Trophoblast cell (in vitro differentiated cells and primary cell): Measurements from ENCODE around the gene CACNA2D1.

Source experiments
- DNase-seq, 2 donors: peaks; one replicate each; pipeline ENCODE4 v3.0.0-alpha.2; 2016
- H2AFZ ChIP-seq: 2 replicates; pipeline ENCODE4 v1.6.1; 2013; ENCODE audit warnings: low read length, moderate library complexity, mild to moderate bottlenecking; ENCODE audit not compliant: insufficient read depth, poor library complexity
- H2AK5ac ChIP-seq: 2 replicates; pipeline ENCODE4 v1.6.1; 2013; ENCODE audit warnings: mild to moderate bottlenecking, low read length
- H2BK120ac ChIP-seq: 2 replicates; pipeline ENCODE4 v1.6.1; 2013; ENCODE audit warnings: low read length, mild to moderate bottlenecking, moderate library complexity; ENCODE audit not compliant: insufficient read depth, poor library complexity
- H2BK12ac ChIP-seq: 2 replicates; pipeline ENCODE4 v1.6.1; 2013; ENCODE audit warnings: mild to moderate bottlenecking, low read length, moderate library complexity
- H2BK5ac ChIP-seq: 2 replicates; pipeline ENCODE4 v1.6.1; 2013; ENCODE audit warnings: low read length, low read depth, moderate library complexity, mild to moderate bottlenecking; ENCODE audit not compliant: poor library complexity
- H3K14ac ChIP-seq: 2 replicates; pipeline ENCODE4 v1.6.1; 2013; ENCODE audit warnings: mild to moderate bottlenecking, low read length
- H3K18ac ChIP-seq: 2 replicates; pipeline ENCODE4 v1.6.1; 2013; ENCODE audit warnings: mild to moderate bottlenecking, low read length
- H3K23ac ChIP-seq: 2 replicates; pipeline ENCODE4 v1.6.1; 2013; ENCODE audit warnings: low read length
- H3K27ac ChIP-seq: 2 replicates; pipeline ENCODE4 v1.5.1; 2013; ENCODE audit warnings: low read depth, mild to moderate bottlenecking, inconsistent platforms, low read length, moderate library complexity
- H3K27me3 ChIP-seq: 2 replicates; pipeline ENCODE4 v1.6.1; 2013; ENCODE audit warnings: inconsistent platforms, mild to moderate bottlenecking, low read length, moderate library complexity; ENCODE audit not compliant: insufficient read depth
- H3K36me3 ChIP-seq, 2 experiments: 1 replicate in 1 of 2; 2 replicates in 1 of 2; pipeline ENCODE4 v1.6.1; 2013; ENCODE audit warnings: low read length in 2 of 2, mild to moderate bottlenecking in 2 of 2, moderate library complexity in 1 of 2; ENCODE audit not compliant: insufficient read depth in 2 of 2, control insufficient read depth in 1 of 2
- H3K4ac ChIP-seq: 2 replicates; pipeline ENCODE4 v1.6.1; 2013; ENCODE audit warnings: low read depth, mild to moderate bottlenecking, low read length, moderate library complexity
- H3K4me1 ChIP-seq, 2 experiments: 1 replicate in 1 of 2; 2 replicates in 1 of 2; pipeline ENCODE4 v1.6.1; 2013; ENCODE audit warnings: low read length in 2 of 2, mild to moderate bottlenecking in 2 of 2, moderate library complexity in 1 of 2; ENCODE audit not compliant: insufficient read depth in 2 of 2, control insufficient read depth in 1 of 2
- H3K4me2 ChIP-seq: 2 replicates; pipeline ENCODE4 v1.6.1; 2013; ENCODE audit warnings: inconsistent platforms, mild to moderate bottlenecking, low read length, moderate library complexity
- H3K4me3 ChIP-seq: 2 replicates; pipeline ENCODE4 v1.5.1; 2013; ENCODE audit warnings: mild to moderate bottlenecking, low read depth, low read length, inconsistent platforms
- H3K79me1 ChIP-seq: one replicate; pipeline ENCODE4 v1.6.1; 2013; ENCODE audit warnings: low read length
- H3K79me2 ChIP-seq: 2 replicates; pipeline ENCODE4 v1.6.1; 2013; ENCODE audit warnings: low read length, mild to moderate bottlenecking; ENCODE audit not compliant: control insufficient read depth, insufficient read depth, poor library complexity
- H3K9ac ChIP-seq: 2 replicates; pipeline ENCODE4 v1.6.1; 2013; ENCODE audit warnings: mild to moderate bottlenecking, low read length
- H3K9me3 ChIP-seq: 2 replicates; pipeline ENCODE4 v1.6.1; 2013; ENCODE audit warnings: low read depth, mild to moderate bottlenecking, control low read depth, inconsistent platforms, low read length; ENCODE audit not compliant: insufficient read depth
- H4K12ac ChIP-seq: 2 replicates; pipeline ENCODE4 v1.6.1; 2013; ENCODE audit warnings: low read depth, mild to moderate bottlenecking, low read length, moderate library complexity
- H4K8ac ChIP-seq: 2 replicates; pipeline ENCODE4 v1.6.1; 2013; ENCODE audit warnings: low read depth, mild to moderate bottlenecking, low read length, moderate library complexity
- H4K91ac ChIP-seq: one replicate; pipeline ENCODE4 v1.6.1; 2013; ENCODE audit warnings: low read depth, mild to moderate bottlenecking, low read length, moderate library complexity
- WGBS: extraction: QIAGEN DNeasy Blood & Tissue Kit; methylation state at CpG from one replicate; pipeline ENCODE4 v1.1.7; 2013; ENCODE audit warnings: missing lambda C conversion rate; ENCODE audit not compliant: insufficient read length, insufficient coverage; ENCODE audit errors: extremely low coverage; 5-methylcytosine and 5-hydroxymethylcytosine counted together

The CACNA2D1 gene

GRCh38 chr7:82417898-82418297 is 25.7 kb downstream of the CACNA2D1 start:
- Histone ChIP-seq H3K9ac (no peak overlapping the region), H4K91ac (no peak overlapping the region), H3K27me3 (no peaks in the 10 kb centered on the region), H3K4me1 (no peaks in the 10 kb centered on the region), H3K27ac (no peak overlapping the region), H4K12ac (no peak overlapping the region), H2AFZ (no peak overlapping the region), H2BK120ac (no peak overlapping the region), H3K79me1 (no peaks in the 10 kb centered on the region), H3K4ac (no peak overlapping the region), H3K9me3 (no peaks in the 10 kb centered on the region), H2BK5ac (no peak overlapping the region), H3K18ac (no peak overlapping the region), H3K36me3 (no peaks in the 10 kb centered on the region), H3K14ac (no peak overlapping the region), H2AK5ac (no peak overlapping the region), H3K4me2 (no peak overlapping the region), H3K79me2 (no peaks in the 10 kb centered on the region), H4K8ac (no peak overlapping the region), H3K4me3 (no peak overlapping the region), H2BK12ac (no peak overlapping the region), H3K23ac (no peak overlapping the region)
- DNase-seq: no peak
- WGBS: no CpG with 5 or more reads among the region's 1 CpG

DNA sequence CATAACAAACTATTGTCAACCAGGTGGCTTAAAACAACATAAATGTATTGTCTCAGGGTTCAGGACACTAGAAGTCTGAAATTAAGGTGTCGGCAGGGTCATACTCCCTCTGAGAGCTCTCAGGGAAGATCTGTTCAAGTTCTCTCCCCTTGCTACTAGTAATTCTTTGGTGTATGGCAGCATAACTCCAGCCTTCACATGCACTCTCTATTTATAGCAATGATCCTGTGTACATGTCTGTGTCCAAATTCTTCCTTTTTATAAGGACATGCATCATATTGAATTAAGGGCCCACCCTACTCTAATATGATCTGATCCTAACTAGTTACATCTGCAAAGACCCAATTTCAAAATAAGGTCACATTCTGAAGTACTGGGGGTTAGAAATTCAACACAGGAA is 27.2 kb downstream of the CACNA2D1 start:
- Histone ChIP-seq H3K79me2 (no peaks in the 10 kb centered on the region), H2BK12ac (no peak overlapping the region), H2BK120ac (no peak overlapping the region), H2AK5ac (no peak overlapping the region), H3K27ac (no peak overlapping the region), H4K8ac (no peak overlapping the region), H3K23ac (no peak overlapping the region), H3K4me2 (no peak overlapping the region), H3K18ac (no peak overlapping the region), H3K36me3 (no peaks in the 10 kb centered on the region), H3K27me3 (no peaks in the 10 kb centered on the region), H3K4me3 (no peak overlapping the region), H2AFZ (no peak overlapping the region), H3K9me3 (no peaks in the 10 kb centered on the region), H3K4ac (no peak overlapping the region), H4K12ac (no peak overlapping the region), H3K14ac (no peak overlapping the region), H3K79me1 (no peaks in the 10 kb centered on the region), H4K91ac (no peak overlapping the region), H3K9ac (no peak overlapping the region), H3K4me1 (no peaks in the 10 kb centered on the region), H2BK5ac (no peak overlapping the region)
- DNase-seq: no peak
- no CpG with 5 or more reads among the region's 1 CpG for WGBS

DNA sequence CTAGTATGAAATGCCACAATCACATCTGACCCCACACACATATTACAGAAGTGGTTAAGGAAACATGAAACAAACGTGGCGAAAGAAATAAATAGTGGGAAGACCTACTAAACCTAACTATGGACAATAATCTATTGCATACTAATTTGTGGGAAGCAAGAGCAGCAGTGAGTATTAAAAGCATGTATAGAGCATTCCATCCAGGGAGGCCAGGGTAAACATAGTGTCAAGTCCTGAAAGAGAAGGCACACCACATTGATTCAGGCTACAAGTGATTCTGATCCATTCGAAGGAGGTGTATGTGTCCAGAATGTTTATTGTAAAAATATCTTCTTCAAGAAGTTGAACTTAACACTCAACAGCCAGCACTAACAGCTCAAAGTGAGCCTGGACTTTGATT is 29.2 kb downstream of the CACNA2D1 start:
- no peak overlapping the region for H3K14ac ChIP-seq
- H3K9me3 ChIP-seq: no peaks in the 10 kb centered on the region
- H3K4ac ChIP-seq: no peak overlapping the region
- no peak for DNase-seq
- no peak overlapping the region for H2BK5ac ChIP-seq
- H4K12ac ChIP-seq: no peak overlapping the region
- H2BK120ac ChIP-seq: no peak overlapping the region
- H3K27me3 ChIP-seq: no peaks in the 10 kb centered on the region
- no peak overlapping the region for H3K18ac ChIP-seq
- H3K79me1 ChIP-seq: no peaks in the 10 kb centered on the region
- no peak overlapping the region for H2AK5ac ChIP-seq
- no peak overlapping the region for H3K4me3 ChIP-seq
- H3K4me2 ChIP-seq: no peak overlapping the region
- no peaks in the 10 kb centered on the region for H3K79me2 ChIP-seq
- H4K8ac ChIP-seq: no peak overlapping the region
- no peak overlapping the region for H3K9ac ChIP-seq
- WGBS: no CpG with 5 or more reads among the region's 3 CpGs
- H2BK12ac ChIP-seq: no peak overlapping the region
- H3K23ac ChIP-seq: no peak overlapping the region
- no peak overlapping the region for H3K27ac ChIP-seq
- H2AFZ ChIP-seq: no peak overlapping the region
- no peak overlapping the region for H4K91ac ChIP-seq
- no peaks in the 10 kb centered on the region for H3K36me3 ChIP-seq
- no peaks in the 10 kb centered on the region for H3K4me1 ChIP-seq

DNA sequence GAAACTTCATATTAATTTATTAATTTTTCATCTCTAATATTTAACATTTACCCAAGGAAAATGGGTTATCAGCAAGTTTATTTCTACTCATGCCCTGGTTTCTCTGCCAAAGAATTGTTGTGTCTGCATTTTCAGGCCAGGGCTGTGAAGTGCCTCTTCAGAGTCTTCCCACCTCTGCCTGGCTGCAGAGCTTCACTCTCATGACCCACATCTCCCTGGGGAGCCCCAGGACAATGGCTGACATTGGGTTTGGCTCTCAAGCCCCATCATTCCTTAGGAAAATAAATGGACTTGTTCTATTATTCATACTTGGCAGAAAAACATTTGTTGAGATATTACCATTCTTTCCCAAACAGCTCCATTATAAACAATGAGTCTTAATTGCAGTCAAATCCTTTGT is 30.3 kb downstream of the CACNA2D1 start:
- H3K4me1 ChIP-seq: no peaks in the 10 kb centered on the region
- H2BK12ac ChIP-seq: no peak overlapping the region
- H3K4me2 ChIP-seq: no peak overlapping the region
- no peak overlapping the region for H3K27ac ChIP-seq
- no peaks in the 10 kb centered on the region for H3K36me3 ChIP-seq
- H3K27me3 ChIP-seq: no peaks in the 10 kb centered on the region
- no peak overlapping the region for H3K4ac ChIP-seq
- H2BK120ac ChIP-seq: no peak overlapping the region
- H4K12ac ChIP-seq: no peak overlapping the region
- H4K91ac ChIP-seq: no peak overlapping the region
- H2BK5ac ChIP-seq: no peak overlapping the region
- DNase-seq: no peak
- no peak overlapping the region for H3K14ac ChIP-seq
- H3K79me2 ChIP-seq: no peaks in the 10 kb centered on the region
- no peak overlapping the region for H4K8ac ChIP-seq
- H2AK5ac ChIP-seq: no peak overlapping the region
- no peaks in the 10 kb centered on the region for H3K79me1 ChIP-seq
- no peaks in the 10 kb centered on the region for H3K9me3 ChIP-seq
- H3K23ac ChIP-seq: no peak overlapping the region
- no peak overlapping the region for H3K18ac ChIP-seq
- H3K4me3 ChIP-seq: no peak overlapping the region
- no peak overlapping the region for H3K9ac ChIP-seq
- no peak overlapping the region for H2AFZ ChIP-seq

DNA sequence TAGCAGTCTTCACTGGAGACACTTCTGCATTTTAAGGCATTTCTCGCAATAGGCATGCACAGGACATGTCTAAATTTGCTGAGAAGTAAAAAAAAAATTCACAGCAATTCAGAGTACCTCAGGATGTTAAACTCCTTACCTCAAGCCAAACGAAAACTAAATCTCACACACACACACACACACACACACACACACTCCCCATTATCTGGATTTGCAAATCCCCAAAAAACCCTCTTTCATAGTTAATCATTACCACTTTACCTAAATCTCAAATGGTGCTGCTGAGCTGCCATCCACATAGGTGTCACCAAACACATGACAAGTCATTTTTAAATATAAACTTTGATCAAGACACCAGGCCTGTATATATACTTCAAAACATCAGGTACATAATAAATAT is 31.8 kb downstream of the CACNA2D1 start:
- H2BK5ac ChIP-seq: no peak overlapping the region
- H3K27me3 ChIP-seq: no peaks in the 10 kb centered on the region
- no peaks in the 10 kb centered on the region for H3K36me3 ChIP-seq
- no peak overlapping the region for H3K4me2 ChIP-seq
- H3K23ac ChIP-seq: no peak overlapping the region
- H2AK5ac ChIP-seq: no peak overlapping the region
- no peak overlapping the region for H4K8ac ChIP-seq
- no peak overlapping the region for H3K4me3 ChIP-seq
- no peak overlapping the region for H3K9ac ChIP-seq
- no peaks in the 10 kb centered on the region for H3K79me1 ChIP-seq
- no peaks in the 10 kb centered on the region for H3K4me1 ChIP-seq
- no peak overlapping the region for H3K18ac ChIP-seq
- no CpG with 5 or more reads among the region's 2 CpGs for WGBS
- no peak overlapping the region for H3K14ac ChIP-seq
- no peak overlapping the region for H2BK12ac ChIP-seq
- no peak overlapping the region for H4K91ac ChIP-seq
- H3K9me3 ChIP-seq: no peaks in the 10 kb centered on the region
- no peaks in the 10 kb centered on the region for H3K79me2 ChIP-seq
- no peak overlapping the region for H2AFZ ChIP-seq
- H3K27ac ChIP-seq: no peak overlapping the region
- DNase-seq: no peak
- H4K12ac ChIP-seq: no peak overlapping the region
- no peak overlapping the region for H3K4ac ChIP-seq
- H2BK120ac ChIP-seq: no peak overlapping the region
